Measurements from ENCODE around the gene TC2N. TPM values are rescaled to one million over a fixed set of nuclear protein-coding genes. Genes with fewer than 3 reads are reported as not detected.

Gene TC2N
- total RNA-seq, 1 donor from 2014 or later = 0.35 TPM

DNA sequence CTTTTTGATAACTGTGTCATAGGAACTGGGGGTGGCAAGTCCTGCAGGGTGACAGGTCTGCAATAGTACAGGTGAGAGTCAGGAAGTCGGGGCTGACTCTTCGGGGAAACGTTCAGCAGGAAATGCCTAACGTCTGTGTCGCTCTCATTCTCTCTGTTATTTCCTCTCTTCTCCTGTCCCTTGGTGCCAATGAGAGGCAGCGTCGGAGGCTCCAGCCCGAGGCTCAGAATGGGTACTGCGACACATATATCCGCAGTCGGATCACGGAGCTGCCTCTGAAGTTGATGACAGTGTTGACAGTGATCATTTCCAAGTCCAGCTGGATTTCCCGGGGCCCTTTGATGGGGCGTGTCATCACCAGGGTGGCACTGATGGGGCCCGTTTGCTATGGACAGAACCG is 2.7 kb upstream of the TC2N start:
- Mint-ChIP-seq H3K9me3 (ENCODE audit: unreplicated experiment) (no peaks in the 10 kb centered on the region), H3K4me3 (ENCODE audit: unreplicated experiment) (no peak overlapping the region), H3K36me3 (ENCODE audit: unreplicated experiment) (peaks cover 13% of the 10 kb centered on the region), H3K4me1 (ENCODE audit: unreplicated experiment) (peaks cover 34% of the 10 kb centered on the region), H3K27me3 (ENCODE audit: unreplicated experiment) (no peaks in the 10 kb centered on the region), H3K27ac (ENCODE audit: unreplicated experiment) (no peak overlapping the region)
- TF ChIP-seq, protein P1, sequence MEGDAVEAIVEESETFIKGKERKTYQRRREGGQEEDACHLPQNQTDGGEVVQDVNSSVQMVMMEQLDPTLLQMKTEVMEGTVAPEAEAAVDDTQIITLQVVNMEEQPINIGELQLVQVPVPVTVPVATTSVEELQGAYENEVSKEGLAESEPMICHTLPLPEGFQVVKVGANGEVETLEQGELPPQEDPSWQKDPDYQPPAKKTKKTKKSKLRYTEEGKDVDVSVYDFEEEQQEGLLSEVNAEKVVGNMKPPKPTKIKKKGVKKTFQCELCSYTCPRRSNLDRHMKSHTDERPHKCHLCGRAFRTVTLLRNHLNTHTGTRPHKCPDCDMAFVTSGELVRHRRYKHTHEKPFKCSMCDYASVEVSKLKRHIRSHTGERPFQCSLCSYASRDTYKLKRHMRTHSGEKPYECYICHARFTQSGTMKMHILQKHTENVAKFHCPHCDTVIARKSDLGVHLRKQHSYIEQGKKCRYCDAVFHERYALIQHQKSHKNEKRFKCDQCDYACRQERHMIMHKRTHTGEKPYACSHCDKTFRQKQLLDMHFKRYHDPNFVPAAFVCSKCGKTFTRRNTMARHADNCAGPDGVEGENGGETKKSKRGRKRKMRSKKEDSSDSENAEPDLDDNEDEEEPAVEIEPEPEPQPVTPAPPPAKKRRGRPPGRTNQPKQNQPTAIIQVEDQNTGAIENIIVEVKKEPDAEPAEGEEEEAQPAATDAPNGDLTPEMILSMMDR (IDR thresholded peaks at IDR 0.05) = no peak
- no peak for DNase-seq (ENCODE audit: extremely low spot score, unreplicated experiment)

DNA sequence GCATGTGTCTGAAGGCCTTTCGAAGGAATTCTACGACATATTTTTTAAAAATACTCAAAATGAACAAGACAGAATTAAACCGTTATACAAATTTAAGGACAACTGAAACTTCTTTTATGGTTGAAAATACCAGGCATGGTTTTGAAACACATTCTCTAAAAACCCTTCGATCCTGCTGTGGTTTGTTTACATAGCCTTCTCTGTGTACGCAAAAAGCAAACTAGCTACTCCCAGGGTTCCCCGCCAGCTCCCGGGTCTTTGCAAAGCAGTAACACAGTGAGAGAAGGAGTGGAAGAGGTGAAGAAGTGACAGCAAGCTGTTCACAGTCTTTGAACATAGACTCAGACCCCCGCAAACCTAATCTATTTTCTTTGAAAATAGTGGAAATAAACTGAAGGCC is 2.2 kb upstream of the TC2N start:
- no peak overlapping the region for H3K27ac Mint-ChIP-seq (ENCODE audit: unreplicated experiment)
- no peak for DNase-seq (ENCODE audit: extremely low spot score, unreplicated experiment)
- H3K4me1 Mint-ChIP-seq (ENCODE audit: unreplicated experiment) = peaks cover 34% of the 10 kb centered on the region
- no peak overlapping the region for H3K4me3 Mint-ChIP-seq (ENCODE audit: unreplicated experiment)
- peaks cover 13% of the 10 kb centered on the region for H3K36me3 Mint-ChIP-seq (ENCODE audit: unreplicated experiment)
- H3K27me3 Mint-ChIP-seq (ENCODE audit: unreplicated experiment) = no peaks in the 10 kb centered on the region
- no peaks in the 10 kb centered on the region for H3K9me3 Mint-ChIP-seq (ENCODE audit: unreplicated experiment)
- TF ChIP-seq, protein P1 (IDR thresholded peaks at IDR 0.05) = no peak

DNA sequence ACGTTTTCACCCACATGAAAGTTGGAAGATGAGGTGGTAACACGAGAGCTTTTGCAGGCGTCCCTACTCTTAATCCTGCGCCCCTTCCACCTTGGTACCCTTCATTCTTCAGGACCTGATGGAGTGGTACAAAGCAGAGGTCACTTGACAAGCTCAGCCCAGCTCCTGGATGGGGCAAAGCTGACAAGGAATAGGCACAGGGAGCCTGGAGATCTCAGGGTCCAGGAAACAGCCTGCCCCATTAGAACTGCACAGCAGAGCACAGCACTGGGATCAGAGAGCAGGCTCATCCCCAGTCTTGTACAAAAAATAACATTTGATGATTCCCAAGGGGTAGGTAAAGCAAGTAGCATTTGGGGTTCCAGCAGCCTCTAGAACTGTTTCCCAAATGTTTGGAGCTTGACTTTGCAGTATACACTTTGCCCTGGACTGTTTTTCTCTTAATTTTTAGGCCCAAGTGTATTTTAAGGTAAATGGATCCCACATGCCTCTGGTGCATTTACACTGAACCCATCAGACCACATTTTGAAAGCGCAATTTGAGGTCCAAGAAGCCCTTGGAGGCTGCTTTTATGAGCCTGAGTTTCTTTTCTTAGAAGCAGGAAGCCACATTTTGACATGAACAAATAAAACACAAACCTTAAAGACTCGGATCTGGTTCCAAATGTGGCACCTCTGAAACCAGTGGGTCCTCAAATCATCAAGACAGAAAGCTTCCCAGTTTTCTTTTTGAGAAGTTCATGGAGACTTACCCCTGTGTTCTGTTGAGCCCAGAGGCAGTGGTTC is 633 bp downstream of the TC2N start:
- no peak for DNase-seq (ENCODE audit: extremely low spot score, unreplicated experiment)
- H3K9me3 Mint-ChIP-seq (ENCODE audit: unreplicated experiment) = no peaks in the 10 kb centered on the region
- no peaks in the 10 kb centered on the region for H3K27me3 Mint-ChIP-seq (ENCODE audit: unreplicated experiment)
- H3K4me1 Mint-ChIP-seq (ENCODE audit: unreplicated experiment) = peaks cover 36% of the 10 kb centered on the region
- H3K27ac Mint-ChIP-seq (ENCODE audit: unreplicated experiment) = no peak overlapping the region
- TF ChIP-seq, protein P1 (IDR thresholded peaks at IDR 0.05) = no peak
- H3K36me3 Mint-ChIP-seq (ENCODE audit: unreplicated experiment) = peaks cover 4% of the 10 kb centered on the region
- no peak overlapping the region for H3K4me3 Mint-ChIP-seq (ENCODE audit: unreplicated experiment)

DNA sequence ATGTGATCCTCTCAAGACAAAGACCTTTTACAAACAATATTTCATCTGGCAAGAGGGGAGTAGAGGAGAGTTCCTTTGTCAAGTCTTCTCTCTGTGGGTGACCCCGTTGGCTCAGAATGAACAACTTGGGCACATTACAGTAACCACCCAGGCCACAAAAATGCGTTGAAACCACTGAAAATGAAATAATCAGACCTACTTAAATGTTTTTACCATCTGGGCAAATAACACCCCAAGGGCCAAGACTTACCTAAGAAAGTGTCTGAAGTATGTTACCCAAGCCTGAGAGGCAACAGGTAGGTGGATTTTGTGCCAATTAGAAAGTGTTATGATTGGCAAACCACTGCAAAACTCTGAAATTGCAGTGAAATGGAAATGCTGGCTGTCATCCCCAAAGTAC is 1.3 kb downstream of the TC2N start:
- Mint-ChIP-seq H3K9me3 (ENCODE audit: unreplicated experiment) (no peaks in the 10 kb centered on the region), H3K27me3 (ENCODE audit: unreplicated experiment) (peaks cover 3% of the 10 kb centered on the region), H3K4me1 (ENCODE audit: unreplicated experiment) (peaks cover 33% of the 10 kb centered on the region), H3K27ac (ENCODE audit: unreplicated experiment) (no peak overlapping the region), H3K36me3 (ENCODE audit: unreplicated experiment) (peaks cover 4% of the 10 kb centered on the region), H3K4me3 (ENCODE audit: unreplicated experiment) (no peak overlapping the region)
- TF ChIP-seq, protein P1 (IDR thresholded peaks at IDR 0.05) = no peak
- no peak for DNase-seq (ENCODE audit: extremely low spot score, unreplicated experiment)

DNA sequence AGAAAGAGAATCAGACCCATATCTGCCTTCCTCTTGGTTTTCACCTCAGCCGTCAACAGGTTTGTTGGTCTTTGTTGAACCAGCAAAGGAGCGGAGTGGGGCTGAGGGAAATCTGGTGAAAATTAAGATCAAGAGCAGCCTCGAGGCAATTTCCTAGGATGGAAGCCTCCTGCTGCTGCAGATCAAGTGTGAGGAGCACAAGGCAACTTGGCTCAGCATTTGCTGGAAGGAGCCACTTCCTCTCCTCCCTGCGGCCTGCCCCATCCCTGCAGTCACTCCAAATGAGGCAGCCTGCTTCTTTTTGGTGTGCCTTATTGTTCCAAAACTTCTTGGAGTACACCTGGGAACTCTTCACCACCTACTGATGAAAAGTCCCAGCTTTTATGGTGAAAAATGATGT is 4.9 kb downstream of the TC2N start:
- TF ChIP-seq, protein P1 (IDR thresholded peaks at IDR 0.05) = no peak
- peaks cover under 1% of the 10 kb centered on the region for H3K36me3 Mint-ChIP-seq (ENCODE audit: unreplicated experiment)
- H3K27me3 Mint-ChIP-seq (ENCODE audit: unreplicated experiment) = peaks cover 17% of the 10 kb centered on the region
- DNase-seq (ENCODE audit: extremely low spot score, unreplicated experiment) = no peak
- peaks cover 28% of the 10 kb centered on the region for H3K4me1 Mint-ChIP-seq (ENCODE audit: unreplicated experiment)
- H3K4me3 Mint-ChIP-seq (ENCODE audit: unreplicated experiment) = no peak overlapping the region
- H3K9me3 Mint-ChIP-seq (ENCODE audit: unreplicated experiment) = no peaks in the 10 kb centered on the region
- H3K27ac Mint-ChIP-seq (ENCODE audit: unreplicated experiment) = no peak overlapping the region
